ENCODE measurements around the gene CTPS2.

Gene CTPS2

GRCh38 chrX:16743604-16744325 lies 31.3 kb upstream of the CTPS2 start:
- TF ChIP-seq CTCF (IDR thresholded peaks at IDR 0.05): no peak

DNA sequence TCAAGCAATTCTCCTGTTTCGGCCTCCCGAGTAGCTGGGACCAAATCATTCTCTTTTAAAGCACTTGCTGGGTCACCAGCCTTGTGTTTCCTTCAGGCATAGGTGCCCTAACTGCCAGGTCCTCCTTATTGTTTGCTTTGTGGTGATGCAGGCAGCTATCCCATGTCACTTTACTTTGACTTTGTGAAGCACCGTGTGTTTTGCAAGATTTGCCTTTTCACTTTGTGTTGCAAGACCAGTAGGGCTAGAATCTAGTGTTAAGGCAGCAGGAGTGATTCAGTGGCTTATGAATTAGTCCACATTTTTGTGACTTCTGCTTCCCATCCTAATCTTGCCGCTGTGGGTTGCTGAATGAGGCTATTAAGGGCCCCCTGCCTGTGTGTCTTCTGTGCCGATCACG lies 27.1 kb upstream of the CTPS2 start:
- no peak for TF ChIP-seq CTCF (IDR thresholded peaks at IDR 0.05)

- no peak for TF ChIP-seq CTCF (IDR thresholded peaks at IDR 0.05)
These were observed 24.6 kb upstream of the CTPS2 start for GRCh38 chrX:16737024-16737423.

DNA sequence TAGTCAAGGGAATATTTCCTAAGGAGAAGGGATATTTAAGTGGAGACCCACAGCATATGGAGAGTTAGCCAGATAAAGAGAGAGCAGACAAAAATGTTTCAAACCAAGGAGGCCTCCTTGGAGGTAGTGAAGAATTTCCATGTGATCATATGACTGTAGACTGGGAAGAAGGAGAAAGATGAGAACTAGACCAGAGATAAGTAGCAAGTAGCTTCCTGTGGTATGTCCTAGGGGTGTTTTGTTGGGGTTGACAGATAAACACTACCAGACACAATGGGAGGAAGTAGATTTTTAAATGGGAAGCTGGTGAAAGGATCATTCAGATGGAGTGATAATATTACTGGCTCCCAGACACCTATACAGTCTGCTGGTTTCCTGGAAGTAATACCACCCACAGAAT lies 20.5 kb upstream of the CTPS2 start:
- no peak for TF ChIP-seq CTCF (IDR thresholded peaks at IDR 0.05)

GRCh38 chrX:16730450-16730849 lies 18.0 kb upstream of the CTPS2 start:
- TF ChIP-seq CTCF (IDR thresholded peaks at IDR 0.05): no peak

DNA sequence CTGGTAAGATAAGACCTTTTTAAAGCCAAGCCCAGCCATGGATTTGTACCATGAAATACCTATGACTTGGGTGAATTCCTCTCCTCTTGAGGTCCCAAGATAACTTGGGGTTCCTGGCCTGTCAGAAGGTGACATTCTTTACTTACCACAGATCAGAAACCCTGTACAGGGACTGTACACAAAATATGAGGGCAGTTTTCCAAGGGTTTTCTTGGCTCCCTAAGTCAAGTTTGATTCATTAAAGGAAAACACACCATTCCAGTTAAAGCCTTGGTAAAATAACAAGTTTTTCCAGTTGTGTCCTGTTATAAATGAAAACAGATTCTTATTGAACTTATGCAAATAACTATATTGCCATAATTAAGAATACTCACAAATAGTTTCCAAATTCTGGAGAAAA lies 15.2 kb upstream of the CTPS2 start:
- no peak for TF ChIP-seq CTCF (IDR thresholded peaks at IDR 0.05)

GRCh38 chrX:16725072-16725471 lies 12.6 kb upstream of the CTPS2 start:
- TF ChIP-seq CTCF (IDR thresholded peaks at IDR 0.05): no peak

- TF ChIP-seq CTCF (IDR thresholded peaks at IDR 0.05): no peak
These were observed 10.0 kb upstream of the CTPS2 start for GRCh38 chrX:16722481-16722880.
